Measurements from ENCODE around the gene L1CAM.

DNA sequence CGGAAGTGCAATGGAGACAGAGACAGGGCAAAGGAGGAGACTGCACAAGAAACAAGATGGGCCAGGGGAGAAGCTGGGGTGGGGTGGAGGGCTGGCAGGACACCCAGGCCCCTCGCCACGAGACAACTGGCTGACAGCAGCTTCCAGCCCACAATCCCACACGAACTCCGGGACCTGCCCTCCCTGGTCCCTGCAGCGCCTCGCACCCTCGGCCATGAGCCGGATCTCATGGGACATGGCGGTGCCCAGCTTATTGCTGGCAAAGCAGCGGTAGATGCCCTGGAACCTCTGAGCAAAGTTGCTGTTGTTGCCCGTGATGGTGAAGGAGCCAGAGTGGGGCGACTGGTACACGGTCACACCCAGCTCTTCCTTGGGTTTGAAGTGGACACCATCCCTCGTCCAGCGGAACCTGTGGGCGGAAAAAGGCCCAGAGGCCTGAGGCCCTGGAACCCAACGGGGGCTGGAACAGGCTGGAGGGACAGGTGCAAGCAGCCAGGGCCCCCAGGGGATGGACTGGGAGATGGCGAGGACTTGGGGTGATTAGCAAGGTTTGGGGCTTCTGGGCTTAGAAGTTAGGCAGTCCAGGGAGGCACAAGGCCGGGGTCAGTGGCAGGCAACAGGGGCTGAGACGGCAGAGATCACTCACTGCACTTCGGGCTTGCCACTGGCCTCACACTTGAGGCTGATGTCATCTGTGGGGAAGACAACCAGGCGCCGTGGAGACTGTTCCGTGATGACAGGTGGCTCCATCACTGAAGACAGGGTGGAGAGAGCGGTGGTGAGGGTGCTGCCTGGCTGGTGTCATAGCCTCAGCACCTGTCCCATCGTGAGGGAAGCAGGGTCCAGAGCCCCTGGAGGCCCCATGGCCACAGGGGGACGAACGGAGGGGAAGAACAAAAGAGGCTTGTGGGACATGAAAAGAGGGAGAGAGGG is 13.8 kb downstream of the L1CAM start:
- TF ChIP-seq POLR2A (IDR thresholded peaks at IDR 0.05) (no peak), POLR2AphosphoS5 (IDR thresholded peaks at IDR 0.05) (no peak)
